ENCODE data around the gene LPP. TPM values are rescaled to one million over a fixed set of nuclear protein-coding genes. Genes with fewer than 3 reads are reported as not detected.
"Not testable (repeated sequence)": the region's sequence is repeated elsewhere in the genome, so short reads cannot be mapped to it uniquely, and the experiment has no call there.

LPP gene
- total and polyA plus RNA-seq, 5 donors = 14.5 to 205 (median 159) TPM

GRCh38 chr3:188624384-188624783, 470.4 kb downstream of the LPP start:
- intact Hi-C loops (cut with DNase I) = no loop called here
- Histone ChIP-seq H3K4me1 (ENCODE audit: control insufficient read depth, insufficient read depth, low read length) (peaks cover 2% of the 10 kb centered on the region), H3K9me3 (ENCODE audit: control insufficient read depth, low read length) (no peaks in the 10 kb centered on the region), H3K27me3 (ENCODE audit: control insufficient read depth, insufficient read depth) (no peaks in the 10 kb centered on the region), H3K4me3 (ENCODE audit: low read length) (no peak overlapping the region), H3K27ac (ENCODE audit: low read length) (peak overlapping the region; percentile 2)
- peak; percentile 84 to 97 for ATAC-seq
- DNase-seq = peak in 2 of 3 donors; percentile 16 to 48
- WGBS = 18% methylated on average over 3 of the region's 3 CpGs

- no peak for ATAC-seq
- Histone ChIP-seq H3K27me3 (ENCODE audit: control insufficient read depth, insufficient read depth) (no peaks in the 10 kb centered on the region), H3K4me3 (ENCODE audit: low read length) (no peak overlapping the region), H3K27ac (ENCODE audit: low read length) (peak overlapping the region; percentile 2), H3K9me3 (ENCODE audit: control insufficient read depth, low read length) (no peaks in the 10 kb centered on the region), H3K4me1 (ENCODE audit: control insufficient read depth, insufficient read depth, low read length) (peaks cover 2% of the 10 kb centered on the region)
- intact Hi-C loops (cut with DNase I) = no loop called here
- no peak for DNase-seq
Measured at GRCh38 chr3:188624828-188625227, 470.9 kb downstream of the LPP start.

GRCh38 chr3:188627652-188628051, 473.7 kb downstream of the LPP start:
- DNase-seq (no peak), ATAC-seq (no peak)
- no peaks in the 10 kb centered on the region for H3K27me3 ChIP-seq (ENCODE audit: control insufficient read depth, insufficient read depth)
- no peak overlapping the region for H3K4me3 ChIP-seq (ENCODE audit: low read length)
- intact Hi-C loops (cut with DNase I) = no loop called here
- H3K9me3 ChIP-seq (ENCODE audit: control insufficient read depth, low read length) = no peaks in the 10 kb centered on the region
- no peak overlapping the region for H3K27ac ChIP-seq (ENCODE audit: low read length)
- H3K4me1 ChIP-seq (ENCODE audit: control insufficient read depth, insufficient read depth, low read length) = peaks cover 2% of the 10 kb centered on the region

- 96% methylated on average over 5 of the region's 5 CpGs for WGBS
- H3K4me1 ChIP-seq (ENCODE audit: control insufficient read depth, insufficient read depth, low read length) = no peaks in the 10 kb centered on the region
- H3K4me3 ChIP-seq (ENCODE audit: low read length) = no peak overlapping the region
- no peaks in the 10 kb centered on the region for H3K27me3 ChIP-seq (ENCODE audit: control insufficient read depth, insufficient read depth)
- intact Hi-C loops (cut with DNase I) = no loop called here
- DNase-seq (no peak), ATAC-seq (no peak)
- H3K9me3 ChIP-seq (ENCODE audit: control insufficient read depth, low read length) = no peaks in the 10 kb centered on the region
- no peak overlapping the region for H3K27ac ChIP-seq (ENCODE audit: low read length)
Measured at GRCh38 chr3:188631291-188632010, 477.5 kb downstream of the LPP start.

- no peak for ATAC-seq
Measured at GRCh38 chr3:188633206-188633605, 479.2 kb downstream of the LPP start.

GRCh38 chr3:188634285-188634684, 480.3 kb downstream of the LPP start:
- ATAC-seq = no peak
- intact Hi-C loops (cut with DNase I) = no loop called here
- peak in 2 of 3 donors; percentile 20 to 41 for DNase-seq
- no peaks in the 10 kb centered on the region for H3K9me3 ChIP-seq (ENCODE audit: control insufficient read depth, low read length)
- H3K27ac ChIP-seq (ENCODE audit: low read length) = no peak overlapping the region
- no peaks in the 10 kb centered on the region for H3K4me1 ChIP-seq (ENCODE audit: control insufficient read depth, insufficient read depth, low read length)
- H3K27me3 ChIP-seq (ENCODE audit: control insufficient read depth, insufficient read depth) = no peaks in the 10 kb centered on the region
- 99% methylated on average over 8 of the region's 8 CpGs for WGBS
- no peak overlapping the region for H3K4me3 ChIP-seq (ENCODE audit: low read length)

More at GRCh38 chr3:188633206-188633605, 479.2 kb downstream of the LPP start:
- WGBS = 88% methylated on average over 4 of the region's 4 CpGs
- no peaks in the 10 kb centered on the region for H3K4me1 ChIP-seq (ENCODE audit: control insufficient read depth, insufficient read depth, low read length)
- DNase-seq = no peak
- H3K4me3 ChIP-seq (ENCODE audit: low read length) = no peak overlapping the region
- intact Hi-C loops (cut with DNase I) = no loop called here
- peak overlapping the region; percentile 3 for H3K27ac ChIP-seq (ENCODE audit: low read length)
- no peaks in the 10 kb centered on the region for H3K9me3 ChIP-seq (ENCODE audit: control insufficient read depth, low read length)
- H3K27me3 ChIP-seq (ENCODE audit: control insufficient read depth, insufficient read depth) = no peaks in the 10 kb centered on the region

- Histone ChIP-seq H3K4me1 (ENCODE audit: control insufficient read depth, insufficient read depth, low read length) (no peaks in the 10 kb centered on the region), H3K4me3 (ENCODE audit: low read length) (no peak overlapping the region), H3K9me3 (ENCODE audit: control insufficient read depth, low read length) (no peaks in the 10 kb centered on the region), H3K27ac (ENCODE audit: low read length) (peak overlapping the region; percentile 20), H3K27me3 (ENCODE audit: control insufficient read depth, insufficient read depth) (no peaks in the 10 kb centered on the region)
- intact Hi-C loops (cut with DNase I) = no loop called here
- no peak for DNase-seq
- WGBS = 43% methylated on average over 10 of the region's 10 CpGs
- ATAC-seq = peak in 1 of 2 donors; percentile 48
Measured at GRCh38 chr3:188635258-188636042, 481.5 kb downstream of the LPP start.

- ATAC-seq; H3K9me3 ChIP-seq (ENCODE audit: control insufficient read depth, low read length); intact Hi-C loops (cut with DNase I); H3K27ac ChIP-seq (ENCODE audit: low read length); H3K27me3 ChIP-seq (ENCODE audit: control insufficient read depth, insufficient read depth); H3K4me3 ChIP-seq (ENCODE audit: low read length); H3K4me1 ChIP-seq (ENCODE audit: control insufficient read depth, insufficient read depth, low read length): not testable (repeated sequence)
- DNase-seq = peak in 2 of 3 donors; percentile 23 to 49
- WGBS = 90% methylated on average over 13 of the region's 13 CpGs
Measured at GRCh38 chr3:188636292-188636691, 482.3 kb downstream of the LPP start.

- DNase-seq = no peak
- no peak overlapping the region for H3K4me3 ChIP-seq (ENCODE audit: low read length)
- intact Hi-C loops (cut with DNase I) = no loop called here
- no peaks in the 10 kb centered on the region for H3K4me1 ChIP-seq (ENCODE audit: control insufficient read depth, insufficient read depth, low read length)
- no peaks in the 10 kb centered on the region for H3K9me3 ChIP-seq (ENCODE audit: control insufficient read depth, low read length)
- H3K27ac ChIP-seq (ENCODE audit: low read length) = no peak overlapping the region
- 66% methylated on average over 3 of the region's 3 CpGs for WGBS
- peak; percentile 65 to 75 for ATAC-seq
- H3K27me3 ChIP-seq (ENCODE audit: control insufficient read depth, insufficient read depth) = no peaks in the 10 kb centered on the region
Measured at GRCh38 chr3:188641076-188641475, 487.1 kb downstream of the LPP start.

- whole genome bisulfite sequencing = 97% methylated on average over 3 of the region's 3 CpGs
- Histone ChIP-seq H3K4me1 (ENCODE audit: control insufficient read depth, insufficient read depth, low read length) (peaks cover 3% of the 10 kb centered on the region), H3K9me3 (ENCODE audit: control insufficient read depth, low read length) (no peaks in the 10 kb centered on the region), H3K27me3 (ENCODE audit: control insufficient read depth, insufficient read depth) (no peaks in the 10 kb centered on the region), H3K27ac (ENCODE audit: low read length) (no peak overlapping the region), H3K4me3 (ENCODE audit: low read length) (no peak overlapping the region)
- ATAC-seq (no peak), DNase-seq (no peak)
- intact Hi-C loops (cut with DNase I) = no loop called here
Measured at GRCh38 chr3:188643736-188644135, 489.8 kb downstream of the LPP start.

GRCh38 chr3:188646592-188646991, 492.6 kb downstream of the LPP start:
- intact Hi-C loops (cut with DNase I) = no loop called here
- Histone ChIP-seq H3K27ac (ENCODE audit: low read length) (no peak overlapping the region), H3K4me1 (ENCODE audit: control insufficient read depth, insufficient read depth, low read length) (peaks cover 3% of the 10 kb centered on the region), H3K27me3 (ENCODE audit: control insufficient read depth, insufficient read depth) (no peaks in the 10 kb centered on the region), H3K4me3 (ENCODE audit: low read length) (no peak overlapping the region), H3K9me3 (ENCODE audit: control insufficient read depth, low read length) (no peaks in the 10 kb centered on the region)
- DNase-seq (no peak), ATAC-seq (peak; percentile 46 to 52)
- WGBS = 0% methylated on average over 1 of the region's 1 CpG
